Stimulated activated CD8-positive, alpha-beta memory T cell treated with anti-CD3 and anti-CD28 coated beads, Interleukin-4, amount 100 ng/mL, for 24 hours (primary cell): ENCODE data around the gene SLC37A1.
"Not testable (repeated sequence)": the region's sequence is repeated elsewhere in the genome, so short reads cannot be mapped to it uniquely, and the experiment has no call there.

ENCODE experiments used
- DNase-seq: peaks from one replicate; pipeline ENCODE4 v3.0.0-alpha.2; 2020; ENCODE audit warnings: low read depth

The SLC37A1 gene

DNA sequence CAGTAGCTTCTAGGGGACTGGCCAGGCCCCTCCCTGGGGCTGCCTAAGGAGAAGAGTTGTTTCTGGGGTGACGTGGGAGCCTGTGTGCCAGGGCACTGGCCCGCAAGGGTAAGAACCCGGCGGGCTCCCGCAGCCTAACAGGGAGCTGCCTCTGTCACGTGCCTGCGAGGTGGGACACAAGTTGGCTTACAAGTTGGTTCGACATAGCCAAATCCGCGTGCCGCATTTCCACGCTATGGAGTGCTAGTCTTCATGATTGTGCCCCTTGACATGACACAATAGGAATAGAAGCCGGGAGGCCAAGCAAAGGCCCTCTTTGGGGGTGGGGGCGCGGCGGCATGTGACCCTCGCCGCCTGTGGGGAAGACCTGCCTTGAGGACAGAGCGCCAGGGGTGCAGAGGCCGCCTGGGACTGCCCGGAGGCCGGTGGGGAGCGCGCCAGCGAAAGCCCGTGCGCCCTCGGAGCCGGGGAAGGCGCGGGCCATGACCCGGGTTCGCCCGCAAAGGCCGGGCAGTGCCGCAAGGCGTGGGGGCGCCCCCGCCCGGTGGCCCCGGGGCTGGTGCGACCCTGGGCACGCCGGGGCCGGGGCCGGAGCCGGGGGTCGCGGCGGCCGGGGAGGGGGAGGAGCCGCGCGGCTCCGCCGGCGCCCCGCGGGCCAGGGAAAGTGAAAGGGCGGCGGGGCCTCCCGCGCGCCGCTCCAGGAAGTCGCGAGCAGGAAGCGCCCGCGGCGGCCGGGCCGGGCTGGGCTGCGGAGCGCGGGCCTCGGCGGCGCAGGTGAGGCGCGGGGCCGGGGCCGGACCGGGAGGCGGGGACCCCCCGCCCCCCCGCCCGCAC is at the start of gene SLC37A1:
SLC37A1 (plus strand) TSS at position 702 of the 834 bp plus-strand sequence. CDS start 4,603 bp downstream, outside the sequence.
- DNase-seq = peak; percentile 25

DNA sequence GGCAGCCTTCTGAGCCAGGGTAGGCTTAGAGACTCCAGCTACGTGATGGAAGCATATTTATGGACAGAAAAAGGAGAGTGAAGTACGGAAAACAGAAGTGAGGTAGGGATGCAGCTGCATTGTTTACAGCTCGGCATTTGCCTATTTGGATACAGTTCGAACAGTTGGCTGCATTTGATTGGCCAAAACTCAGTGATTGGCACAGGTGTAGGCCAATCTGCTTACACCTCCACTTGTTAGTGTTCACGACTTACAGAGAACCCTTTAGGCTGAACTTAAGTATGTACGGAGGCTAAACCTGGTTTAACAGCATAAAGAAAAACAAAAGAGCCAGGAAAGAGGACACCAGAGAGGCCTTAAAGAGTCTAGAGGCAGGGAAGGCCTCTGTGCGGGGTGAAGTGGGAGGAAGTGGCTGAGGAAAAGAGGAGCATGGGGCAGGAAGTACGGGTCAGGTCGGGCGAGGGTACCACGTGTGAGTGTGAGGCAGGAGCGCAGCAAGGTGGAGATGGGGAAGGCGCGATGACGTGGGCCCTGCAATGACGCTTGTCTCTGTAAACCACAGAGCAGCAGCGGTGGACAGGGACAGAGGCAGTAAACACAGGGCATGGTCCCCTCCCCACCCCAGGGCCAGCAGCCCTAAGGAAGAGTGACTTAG is 49.7 kb upstream of the SLC37A1 start:
- DNase-seq = peak; percentile 40

DNA sequence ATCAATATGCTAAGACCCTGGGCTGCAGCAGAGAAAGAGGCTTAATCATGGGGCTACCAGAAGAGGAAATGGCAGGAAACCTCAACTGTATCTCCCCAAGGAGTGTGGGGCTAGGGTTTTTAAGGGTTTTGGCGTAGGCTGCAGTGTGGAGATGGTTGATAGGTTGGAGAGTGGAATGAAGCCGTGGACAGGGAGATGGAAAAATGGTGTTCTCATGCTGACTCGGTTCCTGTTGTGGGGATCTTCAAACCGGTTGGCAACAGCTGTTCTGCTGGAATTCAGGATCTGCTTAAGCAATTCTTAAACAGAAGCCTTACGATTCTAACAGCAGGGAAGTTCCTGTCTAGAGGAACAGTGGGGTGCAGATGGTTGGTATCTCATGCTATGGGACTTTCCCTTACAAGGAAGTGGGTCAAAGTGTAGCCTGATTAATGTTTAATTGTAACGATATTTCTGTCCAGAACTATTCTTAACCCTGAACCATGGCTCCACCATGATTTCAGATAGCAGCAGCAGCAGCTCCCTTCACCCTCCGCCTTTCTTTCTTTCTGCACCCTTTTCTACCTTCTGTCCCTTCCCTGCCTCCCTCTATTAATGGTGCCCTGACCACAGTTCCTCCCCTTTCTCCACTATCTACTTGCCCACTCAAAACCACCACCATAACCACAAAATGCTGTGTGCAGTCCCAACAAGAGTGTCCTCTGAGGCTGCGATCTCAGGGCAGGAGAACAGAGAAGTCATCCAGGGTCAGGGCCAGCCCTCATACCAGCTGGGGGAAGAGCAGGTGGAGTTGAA is 48.4 kb upstream of the SLC37A1 start:
- no peak for DNase-seq

DNA sequence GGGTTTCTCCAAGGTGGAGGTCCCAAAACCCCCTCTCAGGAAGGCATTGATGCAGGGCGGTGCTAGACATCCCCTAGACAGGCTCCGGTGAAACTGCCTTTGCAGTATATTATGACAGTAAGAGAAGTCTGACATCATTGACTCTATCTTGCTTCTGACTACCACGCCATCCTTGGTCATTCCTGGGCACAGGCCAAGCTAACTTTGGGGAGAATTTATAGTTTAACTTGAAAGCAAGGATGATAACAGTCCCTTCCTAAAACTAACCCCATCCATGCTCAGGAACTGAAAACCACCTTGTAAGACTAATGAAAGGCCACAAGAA is 47.9 kb upstream of the SLC37A1 start:
- no peak for DNase-seq

DNA sequence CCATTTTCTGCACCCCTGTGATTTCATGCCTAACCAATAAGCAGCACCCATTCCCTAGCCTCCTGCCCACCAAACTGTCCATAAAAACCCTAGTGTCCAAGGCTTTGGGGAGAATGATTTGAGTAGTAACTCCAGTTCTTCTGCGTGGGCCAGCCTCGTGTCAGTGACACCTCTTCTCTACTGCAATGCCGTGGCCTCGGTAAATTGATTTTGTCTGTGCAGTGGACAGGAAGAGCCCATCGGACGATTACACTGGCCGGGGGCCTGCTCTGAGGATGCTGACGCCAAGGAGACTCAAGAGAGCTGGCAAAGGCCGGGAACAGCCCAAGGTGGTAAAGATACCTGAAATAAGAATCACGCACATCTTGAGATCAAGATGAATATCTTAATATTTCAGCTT is 47.0 kb upstream of the SLC37A1 start:
- no peak for DNase-seq

DNA sequence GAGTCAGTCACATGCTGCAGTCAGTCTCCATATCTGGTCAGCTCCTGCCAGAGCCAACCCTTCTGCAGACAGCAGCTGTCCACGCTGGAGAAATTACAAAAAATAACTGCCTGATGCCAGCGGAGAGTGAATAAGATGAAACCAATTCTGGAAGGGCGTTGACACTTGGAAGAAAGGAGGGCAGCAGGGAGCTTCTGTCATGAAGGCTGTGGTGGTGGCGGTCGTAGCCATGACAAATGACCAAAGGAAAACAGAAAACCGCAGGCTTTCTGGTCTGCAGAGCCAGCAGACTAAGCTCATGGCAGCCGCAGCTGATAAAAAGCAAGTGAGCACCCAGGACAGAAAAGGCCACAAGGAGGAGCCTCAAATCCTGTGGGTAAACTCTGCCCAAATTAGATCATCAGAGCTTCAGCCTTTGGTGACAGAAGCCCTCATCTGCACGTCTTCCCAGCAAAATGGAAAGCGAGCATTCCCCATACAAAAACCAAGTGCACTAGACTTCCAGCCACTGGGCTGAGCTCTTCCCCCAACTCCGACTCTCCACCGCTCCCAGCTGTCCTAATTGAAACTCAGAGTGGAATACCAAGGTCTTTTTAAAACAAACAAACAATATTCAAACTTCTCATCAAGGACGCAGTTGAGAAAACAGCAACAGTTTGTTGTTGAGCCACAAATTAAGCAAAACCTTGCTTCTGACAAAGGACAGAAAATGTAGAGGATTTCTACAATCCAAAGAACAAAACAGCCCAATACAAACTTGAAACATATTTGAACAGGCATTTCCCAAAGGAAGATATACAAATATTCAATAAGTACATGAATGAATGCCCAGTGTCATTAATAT is 46.3 kb upstream of the SLC37A1 start:
- DNase-seq = no peak

DNA sequence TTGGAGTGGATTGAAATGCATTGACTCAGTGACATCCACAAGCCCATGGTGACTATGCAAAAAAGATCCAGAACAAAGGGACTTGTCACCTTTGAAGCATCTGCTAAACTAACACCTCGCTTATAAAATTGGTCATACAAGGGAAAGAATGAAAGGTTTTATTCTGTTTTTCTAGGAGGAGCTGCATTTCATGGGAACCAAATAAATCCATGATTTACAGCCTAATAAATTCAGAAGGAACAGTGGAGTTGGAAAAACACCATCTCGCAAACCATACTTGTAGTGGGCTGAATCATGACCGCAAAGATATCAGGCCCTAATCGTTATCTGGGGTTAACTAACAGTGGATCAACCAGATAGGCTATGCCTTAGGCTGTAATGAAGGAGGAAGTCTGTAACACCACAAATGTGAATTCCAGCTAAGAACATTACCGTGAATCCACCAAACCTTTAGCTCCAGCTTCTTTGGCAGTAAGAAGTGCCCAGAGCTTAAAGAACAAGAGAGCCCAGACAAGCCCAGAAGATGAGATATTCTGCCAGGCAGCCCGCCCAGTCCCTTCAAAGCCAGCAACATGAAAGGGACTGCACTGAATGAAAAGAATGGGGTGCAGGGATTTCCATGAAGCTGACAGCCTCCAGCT is 45.0 kb upstream of the SLC37A1 start:
- DNase-seq = no peak

DNA sequence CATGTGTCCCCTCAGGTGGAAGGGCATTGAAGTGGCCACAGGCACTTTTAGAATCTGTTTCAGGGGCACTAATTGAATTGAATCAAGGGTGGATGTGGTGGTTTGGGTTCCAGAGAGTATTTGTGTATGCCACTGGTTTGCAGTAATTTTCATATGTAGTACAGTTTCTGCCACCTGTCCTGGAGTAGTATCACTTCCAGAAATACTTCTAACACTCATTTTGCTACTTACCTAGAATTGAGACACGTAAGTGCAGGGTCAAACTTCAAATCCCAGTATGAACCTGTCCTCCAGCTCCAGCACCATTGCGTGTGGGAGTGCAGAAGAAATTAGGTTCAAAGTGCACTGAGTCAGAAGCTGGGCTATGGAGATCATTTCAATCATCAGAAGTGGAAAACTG is 44.4 kb upstream of the SLC37A1 start:
- DNase-seq = no peak

DNA sequence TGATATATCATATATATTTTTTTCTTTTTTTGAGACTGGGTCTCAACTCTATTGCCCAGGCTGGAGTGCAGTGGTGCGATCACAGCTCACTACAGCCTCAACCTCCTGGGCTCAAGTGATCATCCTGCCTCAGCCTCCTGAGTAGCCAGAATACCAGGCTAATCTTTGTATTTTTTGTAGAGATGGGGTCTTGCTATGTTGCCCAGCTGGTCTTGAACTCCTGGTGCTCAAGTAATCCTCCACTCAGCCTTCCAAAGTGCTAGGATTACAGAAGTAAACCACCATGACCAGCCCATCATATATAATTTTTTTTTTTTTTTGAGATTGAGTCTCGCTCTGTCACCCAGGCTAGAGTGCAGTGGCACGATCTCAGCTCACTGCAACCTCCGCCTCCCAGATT is 43.9 kb upstream of the SLC37A1 start:
- not testable (repeated sequence) for DNase-seq

DNA sequence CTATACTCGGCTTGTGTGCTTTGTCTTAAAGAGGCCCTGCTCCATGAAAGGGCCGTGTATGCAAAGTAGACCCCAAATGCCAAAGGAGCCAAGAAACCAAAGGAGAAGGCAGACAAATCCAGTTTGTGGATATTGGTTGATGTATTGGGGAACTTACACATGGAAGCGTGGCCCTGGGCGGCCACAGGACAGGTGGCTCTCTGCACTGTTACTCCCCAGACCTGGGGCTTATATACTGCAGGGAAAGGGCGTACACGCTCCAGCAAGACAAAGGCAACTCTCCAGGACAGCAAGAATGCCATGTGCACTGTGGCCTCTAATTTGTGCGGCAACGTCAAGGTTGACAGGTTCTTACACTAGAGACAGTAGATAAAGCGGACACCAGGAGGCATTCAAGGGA is 42.4 kb upstream of the SLC37A1 start:
- no peak for DNase-seq

DNA sequence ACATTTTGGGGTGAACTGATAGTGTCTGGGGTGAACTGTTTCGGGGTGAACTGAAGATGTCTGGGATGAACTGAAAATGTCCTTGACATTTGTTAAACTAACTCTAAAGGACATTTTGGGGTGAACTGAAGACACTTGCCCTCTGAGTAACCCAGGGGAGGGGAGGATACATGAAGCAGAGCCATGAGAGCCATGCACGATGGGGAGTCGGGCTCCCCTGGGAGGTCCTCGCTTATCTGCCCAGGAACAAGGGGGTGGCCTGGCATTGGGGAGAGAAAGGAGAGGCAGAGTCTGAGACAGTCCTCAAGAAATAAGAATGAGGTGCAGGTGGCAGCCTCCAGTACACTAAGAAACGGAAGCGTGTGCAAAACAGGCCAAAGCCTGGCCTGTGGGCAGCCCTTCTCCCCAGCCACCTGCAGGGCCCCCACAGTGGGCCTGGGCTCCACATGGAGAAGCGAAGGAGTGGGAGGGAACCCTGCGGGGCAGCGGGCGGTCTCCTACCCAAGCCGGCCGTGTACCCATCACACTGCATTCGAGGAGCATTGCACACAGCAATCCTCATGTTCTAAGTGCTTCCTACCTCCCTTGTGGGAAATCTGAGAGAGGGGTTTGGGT is 41.8 kb upstream of the SLC37A1 start:
- DNase-seq = no peak

DNA sequence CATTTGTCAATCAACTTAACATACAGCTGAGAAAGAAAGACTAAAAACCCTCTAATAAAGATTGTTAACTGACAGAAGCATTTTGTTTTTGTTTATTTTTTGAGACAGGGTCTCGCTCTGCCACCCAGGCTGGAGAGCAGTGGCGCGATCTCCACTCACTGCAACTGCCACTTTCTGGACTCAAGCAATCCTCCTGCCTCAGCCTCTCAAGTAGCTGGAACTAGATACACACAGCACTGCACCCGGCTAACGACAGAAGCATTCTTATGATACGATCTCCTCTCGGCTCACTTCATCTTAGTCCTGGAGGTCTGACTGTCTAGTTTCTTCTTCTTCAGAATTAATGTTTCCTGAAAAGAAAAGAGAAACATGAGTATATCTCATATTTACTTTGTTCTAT is 41.1 kb upstream of the SLC37A1 start:
- no peak for DNase-seq

DNA sequence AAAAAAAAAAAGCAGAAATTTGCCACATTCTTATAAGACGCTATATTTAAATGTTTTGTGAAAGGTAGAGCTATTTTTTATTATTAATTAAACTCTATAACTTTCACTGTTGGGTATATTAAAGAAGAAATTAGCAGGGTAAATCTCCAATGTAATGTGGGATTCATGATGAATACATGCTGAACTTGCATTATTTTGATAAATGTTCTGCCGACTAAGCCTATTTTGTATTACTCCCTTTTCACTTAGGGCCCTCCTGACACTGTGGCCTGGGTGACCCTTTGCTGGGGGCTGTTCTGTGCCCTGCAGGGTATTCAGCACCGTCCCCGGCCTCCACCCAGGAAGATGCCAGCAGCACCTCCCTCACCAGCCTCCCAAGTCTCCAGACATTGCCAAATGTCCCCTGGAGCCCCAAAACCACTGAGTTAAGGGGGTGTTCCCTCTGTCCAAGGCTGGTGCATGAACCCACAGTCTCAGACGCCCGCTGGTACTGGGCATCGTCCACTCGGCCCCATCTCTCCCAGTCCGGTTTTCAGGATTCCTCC is 40.1 kb upstream of the SLC37A1 start:
- no peak for DNase-seq

DNA sequence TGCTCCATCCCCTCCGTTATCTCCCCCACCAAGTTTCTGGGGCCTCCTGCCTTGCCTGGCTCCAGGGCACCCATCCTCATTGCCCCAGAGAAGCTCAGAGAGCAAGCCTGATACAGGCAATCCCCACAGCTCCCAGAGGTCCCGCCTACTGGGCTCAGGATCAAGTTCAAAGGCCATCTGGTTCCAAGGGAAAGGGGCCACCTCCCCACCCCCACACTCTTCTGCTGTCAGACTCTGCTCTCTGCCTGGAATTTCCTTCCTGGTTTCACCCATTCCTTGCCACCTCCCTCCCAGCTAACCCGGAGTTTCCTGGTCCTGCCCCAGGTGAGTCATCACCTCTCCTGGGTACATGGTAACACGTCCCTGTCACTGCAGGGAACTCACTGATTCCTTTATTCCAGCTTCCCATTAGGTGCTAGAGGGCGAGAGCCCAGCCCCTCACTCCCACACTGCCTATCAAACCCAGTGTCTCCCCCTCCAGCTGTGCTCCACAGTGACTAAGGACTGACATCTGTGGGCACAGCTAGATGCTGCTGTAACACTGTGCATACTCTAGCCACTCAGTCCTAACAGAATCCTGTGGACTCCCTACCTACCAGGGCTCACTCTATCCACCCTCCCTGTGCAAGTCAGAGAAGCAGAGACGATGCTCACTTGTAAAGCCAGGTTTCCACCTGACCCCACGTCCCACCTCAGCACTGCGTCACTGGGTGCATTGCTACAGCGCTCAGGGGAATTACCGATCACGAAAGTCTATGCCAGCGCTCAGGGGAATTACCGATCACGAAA is 39.4 kb upstream of the SLC37A1 start:
- no peak for DNase-seq

DNA sequence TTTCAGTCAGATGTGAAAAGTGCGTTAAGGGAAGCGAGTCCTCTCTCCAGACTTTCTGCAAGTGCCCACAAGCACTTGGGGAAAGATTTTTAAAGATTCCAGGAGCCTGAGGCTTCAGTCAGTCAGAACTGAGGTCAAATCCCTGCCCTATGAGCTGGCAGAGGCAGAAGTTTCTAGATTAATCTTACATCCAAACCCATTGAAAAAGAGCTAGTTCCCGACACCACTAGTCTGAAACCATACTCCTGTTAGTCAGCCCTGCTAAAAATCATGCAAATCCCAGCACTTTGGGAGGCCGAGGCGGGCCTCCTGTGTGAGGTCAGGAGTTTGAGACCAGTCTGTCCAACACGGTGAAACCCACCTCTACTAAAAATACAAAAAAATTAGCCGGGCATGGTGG is 38.6 kb upstream of the SLC37A1 start:
- no peak for DNase-seq

DNA sequence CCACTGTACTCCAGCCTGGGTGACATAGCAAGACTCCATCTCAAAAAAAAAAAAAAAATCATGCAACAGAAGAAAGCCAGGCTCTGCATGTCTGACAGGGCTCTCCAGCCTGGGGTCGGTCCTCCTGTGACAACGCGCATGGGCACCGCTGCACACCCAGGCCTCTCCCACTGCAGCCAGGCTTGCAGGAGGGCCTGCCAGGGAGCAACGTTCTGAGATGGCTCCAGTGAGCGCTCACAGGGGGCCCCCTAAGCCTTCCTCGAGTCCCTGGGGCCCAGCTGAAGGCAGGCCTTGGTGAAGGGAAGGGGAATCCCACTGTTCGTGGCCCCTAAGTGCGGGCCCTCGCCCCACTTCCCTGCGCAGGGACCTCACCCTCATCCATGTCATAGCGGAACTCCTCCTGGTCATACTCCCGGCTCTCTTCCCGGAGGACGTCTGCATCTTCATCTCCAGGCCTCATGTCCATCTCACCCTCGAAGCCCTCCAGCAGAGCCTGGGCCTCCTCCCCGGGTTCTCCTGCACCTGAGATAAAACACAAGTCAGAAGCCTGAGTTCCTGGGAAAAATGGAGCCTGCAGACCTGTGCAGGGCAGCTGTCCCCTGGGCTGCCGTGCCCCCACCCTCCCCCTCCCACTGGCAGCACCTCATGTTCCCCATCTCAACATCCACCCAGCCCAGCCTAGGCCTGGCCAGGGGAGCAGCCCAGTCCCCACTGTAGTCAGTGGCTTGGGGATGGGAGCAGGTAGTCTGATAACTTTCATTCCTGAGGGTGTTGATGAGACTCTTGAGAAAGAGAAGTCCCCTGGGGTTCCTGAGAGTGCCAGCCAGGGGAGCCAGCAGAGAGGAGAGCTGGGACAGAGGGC is 37.9 kb upstream of the SLC37A1 start:
- DNase-seq = no peak

DNA sequence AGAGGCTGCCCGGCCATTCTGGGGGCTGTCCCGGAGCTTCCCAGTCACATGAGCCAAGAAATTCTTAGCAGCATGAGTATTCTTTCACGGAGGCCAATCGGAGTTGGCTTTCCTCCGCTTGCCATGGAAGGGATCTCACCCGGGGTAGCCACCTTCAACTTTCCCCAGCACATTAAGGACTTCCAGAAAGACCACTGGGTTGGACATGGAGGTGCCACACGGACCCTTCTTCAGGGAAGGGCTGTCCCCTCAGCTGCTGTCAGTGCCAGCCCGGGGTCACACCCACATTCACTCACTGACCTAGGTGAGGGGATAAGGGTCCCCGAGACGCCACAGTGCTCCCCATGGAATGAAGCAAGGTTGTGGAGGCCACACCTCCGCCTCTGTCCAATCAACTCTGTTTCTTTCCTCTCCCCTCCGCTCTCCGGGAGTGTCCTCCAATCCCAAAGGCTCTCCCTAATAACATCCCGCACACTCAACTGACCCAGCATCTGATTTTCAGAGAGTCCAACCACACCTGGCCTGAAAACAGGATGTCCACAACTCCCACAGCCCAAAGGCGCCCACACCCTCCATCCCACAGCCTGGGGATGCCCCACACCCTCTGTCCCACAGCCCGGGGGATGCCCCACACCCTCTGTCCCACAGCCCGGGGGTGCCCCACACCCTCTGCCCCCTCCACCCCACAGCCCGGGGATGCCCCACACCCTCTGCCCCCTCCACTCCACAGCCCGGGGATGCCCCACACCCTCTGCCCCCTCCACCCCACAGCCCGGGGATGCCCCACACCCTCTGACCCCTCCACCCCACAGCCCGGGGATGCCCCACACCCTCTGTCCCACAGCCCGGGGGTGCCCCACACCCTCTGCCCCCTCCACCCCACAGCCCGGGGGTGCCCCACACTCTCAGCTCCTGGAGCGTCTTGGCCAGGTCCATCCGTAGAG is 37.0 kb upstream of the SLC37A1 start:
- no peak for DNase-seq

DNA sequence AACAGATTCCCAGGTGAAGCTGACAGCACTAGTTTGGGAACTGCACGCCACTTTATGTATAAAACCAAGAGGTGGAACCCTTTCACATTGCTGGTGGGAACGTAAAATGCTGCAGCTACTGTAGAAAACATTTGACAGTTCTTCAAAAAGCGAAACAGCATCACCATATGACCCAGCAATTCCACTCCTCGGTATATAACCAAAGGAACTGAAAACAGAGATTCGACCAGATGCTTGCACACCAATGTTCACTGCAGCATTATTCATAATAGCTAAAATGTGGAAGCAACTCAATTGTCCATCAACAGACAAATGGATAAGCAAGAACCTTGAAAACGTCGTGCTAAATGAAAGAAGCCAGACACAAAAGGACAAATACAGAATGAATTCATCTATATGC is 35.1 kb upstream of the SLC37A1 start:
- DNase-seq = no peak
